A549 (cell line): ENCODE results near the gene ZNF479. TPM values are rescaled to one million over a fixed set of nuclear protein-coding genes. Genes with fewer than 3 reads are reported as not detected.

Source experiments
- ATAC-seq, 2 experiments: fragments of 200-7000 bp in 1 of 2; fragments of >200 bp in 1 of 2; cut with Nextera tagmentation in 1 of 2; cut with Tn5 transposase in 1 of 2; 3 replicates each; pipeline versions ENCODE4 v1.8.0 to v1.9.1; 2018 to 2020; ENCODE audit warnings: mild to moderate bottlenecking in 1 of 2, moderate library complexity in 1 of 2
- CTCF ChIA-PET: fragments of 300-600 bp; sonication (Branson Sonifier 250); formaldehyde crosslinking; extraction: SDS; loops from one replicate; lab custom pipeline; 2021; ENCODE audit warnings: antibody characterized with exemption, inconsistent platforms; lab: Yijun Ruan, JAX
- POLR2A ChIA-PET: fragments of 350-600 bp; formaldehyde crosslinking; extraction: SDS; loops from one replicate; lab custom pipeline; 2021; ENCODE audit warnings: antibody characterized with exemption, inconsistent platforms; lab: Yijun Ruan, JAX
- DNase-seq, 2 experiments: peaks; one replicate each; pipeline versions ENCODE4 v3.0.0 to v3.0.0-alpha.2; 2011 to 2016; ENCODE audit warnings: low read depth in 1 of 2, low spot score in 1 of 2
- FAIRE-seq: peaks from 2 replicates; lab custom pipeline; 2011; peaks lifted over from hg19 to GRCh38; lab: Jason Lieb, UNC
- H3K27ac ChIP-seq, 2 experiments: fragments of >200 bp; sonication (Bioruptor Twin); formaldehyde crosslinking; 3 replicates each; pipeline ENCODE4 v1.5.1; 2016 to 2017
- H3K4me1 ChIP-seq: fragments of >200 bp; sonication (Bioruptor Twin); formaldehyde crosslinking; 3 replicates; pipeline ENCODE4 v1.6.1; 2016
- H3K4me2 ChIP-seq: fragments of >200 bp; sonication (Bioruptor Twin); formaldehyde crosslinking; 3 replicates; pipeline ENCODE4 v1.6.1; 2016
- H3K4me3 ChIP-seq: fragments of >200 bp; sonication (Bioruptor Twin); formaldehyde crosslinking; 3 replicates; pipeline ENCODE4 v1.5.1; 2016
- H3K9me3 ChIP-seq: fragments of >200 bp; sonication (Bioruptor Twin); formaldehyde crosslinking; 3 replicates; pipeline ENCODE4 v1.6.1; 2016
- BHLHE40 ChIP-seq: IDR thresholded peaks from 2 replicates; pipeline ENCODE4 v1.6.1; 2012; ENCODE audit warnings: low read depth, low read length, inconsistent platforms
- CBX2 ChIP-seq: fragments of 200-600 bp; sonication (generic); IDR thresholded peaks from 2 replicates; pipeline ENCODE4 v1.6.1; 2016; ENCODE audit warnings: low read depth, mild to moderate bottlenecking, borderline replicate concordance
- CBX8 ChIP-seq: fragments of 200-600 bp; sonication (generic); IDR thresholded peaks from 2 replicates; pipeline ENCODE4 v1.6.1; 2016
- CTCF ChIP-seq: fragments of >200 bp; sonication (Bioruptor Twin); formaldehyde crosslinking; IDR thresholded peaks from 3 replicates; pipeline ENCODE4 v1.5.1; 2016
- EHMT2 ChIP-seq: fragments of 200-600 bp; sonication (generic); IDR thresholded peaks from 2 replicates; pipeline ENCODE4 v1.6.1; 2016; ENCODE audit warnings: antibody characterized with exemption, low read depth, mild to moderate bottlenecking, moderate library complexity
- EP300 ChIP-seq, 2 experiments: fragments of >200 bp; sonication (Bioruptor Twin); formaldehyde crosslinking; IDR thresholded peaks; 2 replicates in 1 of 2; 3 replicates in 1 of 2; pipeline ENCODE4 v1.6.1; 2016 to 2017
- ESRRA ChIP-seq: fragments of 150-350 bp; IDR thresholded peaks from 2 replicates; pipeline ENCODE4 v1.6.1; 2014; ENCODE audit warnings: mild to moderate bottlenecking, low read length, borderline replicate concordance
- FOSL2 ChIP-seq, 2 experiments: fragments of 450-650 bp in 1 of 2; fragments of >200 bp in 1 of 2; sonication (Bioruptor Twin) in 1 of 2; formaldehyde crosslinking; IDR thresholded peaks; 2 replicates each; pipeline versions ENCODE4 v1.5.0 to v1.6.1; 2016 to 2020; ENCODE audit warnings: mild to moderate bottlenecking in 1 of 2, moderate library complexity in 1 of 2
- HEYL ChIP-seq: fragments of 250-450 bp; sonication (Bioruptor Pico); IDR thresholded peaks from 2 replicates; pipeline ENCODE4 v1.8.0; 2021; ENCODE audit warnings: mild to moderate bottlenecking, moderate library complexity
- HOXB5 ChIP-seq: fragments of 250-450 bp; sonication (Bioruptor Pico); IDR thresholded peaks from 2 replicates; pipeline ENCODE4 v1.5.0; 2020; ENCODE audit warnings: mild to moderate bottlenecking, moderate library complexity
- KDM1A ChIP-seq: fragments of 200-600 bp; sonication (generic); IDR thresholded peaks from 2 replicates; pipeline ENCODE4 v1.6.1; 2016; ENCODE audit warnings: low read depth, mild to moderate bottlenecking
- KDM5A ChIP-seq: fragments of 200-600 bp; sonication (generic); IDR thresholded peaks from 2 replicates; pipeline ENCODE4 v1.6.1; 2016; ENCODE audit warnings: antibody characterized with exemption, mild to moderate bottlenecking
- MAFK ChIP-seq: fragments of 450-650 bp; IDR thresholded peaks from 2 replicates; pipeline ENCODE4 v1.6.1; 2014; ENCODE audit not compliant: partially characterized antibody
- MAZ ChIP-seq: fragments of 150-350 bp; IDR thresholded peaks from 2 replicates; pipeline ENCODE4 v1.6.1; 2014; ENCODE audit warnings: antibody characterized with exemption, low read depth, low read length, borderline replicate concordance
- MYC ChIP-seq: IDR thresholded peaks from 2 replicates; pipeline ENCODE4 v1.6.1; 2012; ENCODE audit warnings: mild to moderate bottlenecking, inconsistent platforms, low read length, improper control_type of control experiment, borderline replicate concordance
- NR3C1 ChIP-seq: fragments of >200 bp; sonication (Bioruptor Twin); formaldehyde crosslinking; IDR thresholded peaks from 3 replicates; pipeline ENCODE4 v1.6.1; 2017
- POLR2A ChIP-seq: IDR thresholded peaks from 2 replicates; pipeline ENCODE4 v1.6.1; 2012; ENCODE audit warnings: mild to moderate bottlenecking, low read length
- POLR2AphosphoS2 ChIP-seq: conservative IDR thresholded peaks from 2 replicates; pipeline ENCODE4 v1.6.1; 2012; ENCODE audit warnings: low read length, improper control_type of control experiment, inconsistent platforms
- RAD21 ChIP-seq, 2 experiments: fragments of >200 bp in 1 of 2; sonication (Bioruptor Twin) in 1 of 2; formaldehyde crosslinking in 1 of 2; IDR thresholded peaks in 1 of 2; conservative IDR thresholded peaks in 1 of 2; 2 replicates in 1 of 2; 3 replicates in 1 of 2; pipeline ENCODE4 v1.6.1; 2012 to 2018; ENCODE audit warnings: inconsistent platforms in 1 of 2
- RCOR1 ChIP-seq: fragments of 150-350 bp; IDR thresholded peaks from 2 replicates; pipeline ENCODE4 v1.6.1; 2014; ENCODE audit warnings: antibody characterized with exemption, low read length, low read depth
- SMC3 ChIP-seq: fragments of >200 bp; sonication (Bioruptor Twin); formaldehyde crosslinking; IDR thresholded peaks from 3 replicates; pipeline ENCODE4 v1.6.1; 2018; ENCODE audit warnings: inconsistent platforms
- ZFP36 ChIP-seq: fragments of 450-650 bp; IDR thresholded peaks from 2 replicates; pipeline ENCODE4 v1.6.1; 2014; ENCODE audit warnings: borderline replicate concordance; ENCODE audit not compliant: partially characterized antibody
- ZNF302 ChIP-seq: fragments of 250-450 bp; sonication (Bioruptor Pico); IDR thresholded peaks from 2 replicates; pipeline ENCODE4 v1.9.0; 2021; ENCODE audit warnings: inconsistent platforms, mild to moderate bottlenecking, moderate library complexity
- WGBS: methylation state at CpG from one replicate; pipeline ENCODE4 v1.1.6; 2017; ENCODE audit errors: missing lambda C conversion rate; 5-methylcytosine and 5-hydroxymethylcytosine counted together
- polyA plus RNA-seq, 4 experiments: library from polyadenylated mRNA; depleted of rRNA in 3 of 4; stranded (reverse); fragments of >200 nt; fragmentation: RNase III in 1 of 4; extraction: RNeasy Plus Mini Kit Qiagen cat#74134 plus additional on column Dnase treatment in 1 of 4; gene quantifications; 2 replicates in 3 of 4; 3 replicates in 1 of 4; pipeline ENCODE4 v1.2.3, GENCODE V29; 2011 to 2017
- TF ChIP-seq, protein P1 (sequence below): IDR thresholded peaks from 2 replicates; pipeline ENCODE4 v1.6.1; 2012
- TF ChIP-seq, protein P2 (sequence below): fragments of 150-350 bp; IDR thresholded peaks from 2 replicates; pipeline ENCODE4 v1.6.1; 2014; ENCODE audit warnings: low read depth, mild to moderate bottlenecking, low read length
- TF ChIP-seq, protein P3 (sequence below): fragments of 200-600 bp; sonication (generic); IDR thresholded peaks from 2 replicates; pipeline ENCODE4 v1.6.1; 2016; ENCODE audit warnings: antibody characterized with exemption, mild to moderate bottlenecking, moderate library complexity

ZNF479 gene
- polyA plus RNA-seq, 2 of the 4 experiments (the other 2 are of a cell fraction): not detected

- Histone ChIP-seq H3K4me1 (no peaks in the 10 kb centered on the region), H3K4me3 (no peak overlapping the region), H3K9me3 (peaks cover 11% of the 10 kb centered on the region; the same call in 2 of the 3 replicates), H3K27ac (no peak overlapping the region), H3K4me2 (no peak overlapping the region)
- no peak for FAIRE-seq
- no peak for TF ChIP-seq ESRRA
- no peak for TF ChIP-seq HOXB5 (CRISPR knock-in tag)
- no peak for TF ChIP-seq KDM1A
- TF ChIP-seq ZFP36: no peak
- TF ChIP-seq MAFK: no peak
- TF ChIP-seq RCOR1: no peak
- TF ChIP-seq CBX8: no peak
- TF ChIP-seq HEYL: no peak
- no peak for TF ChIP-seq ZNF302 (CRISPR knock-in tag)
- ATAC-seq: no peak
- WGBS: 42% methylated on average over 20 of the region's 30 CpGs
- CTCF ChIA-PET: no interaction called here
- POLR2A ChIA-PET: no interaction called here
- DNase-seq: no peak
Observed at GRCh38 chr7:57179776-57180415, 47.7 kb upstream of the ZNF479 start.

DNA sequence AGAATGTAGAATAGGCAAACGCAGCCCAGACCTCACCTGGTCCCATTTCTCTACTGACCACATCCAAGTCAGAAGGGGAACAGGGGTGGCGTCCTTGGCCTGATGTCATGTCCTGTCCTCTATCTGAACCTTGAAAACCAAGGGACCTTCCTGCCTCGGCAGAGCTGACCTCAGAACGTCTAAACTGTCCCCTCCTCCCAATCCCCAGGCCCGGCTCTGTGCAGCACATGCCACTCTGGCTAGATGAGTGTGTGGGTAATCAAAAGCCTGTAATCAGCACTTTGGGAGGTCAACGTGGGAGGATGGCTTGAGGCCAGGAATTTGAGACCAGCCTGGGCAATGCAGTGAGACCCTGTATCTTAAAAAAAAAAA, 46.5 kb upstream of the ZNF479 start:
- FAIRE-seq: no peak
- Histone ChIP-seq H3K4me2 (no peak overlapping the region), H3K4me1 (no peaks in the 10 kb centered on the region), H3K9me3 (peaks cover 7% of the 10 kb centered on the region; the same call in 2 of the 3 replicates)
- WGBS: 2% methylated on average over 4 of the region's 6 CpGs
- DNase-seq: no peak
- POLR2A ChIA-PET: no interaction called here
- no peak for ATAC-seq
- TF ChIP-seq SMC3 (no peak), RAD21 (conservative IDR thresholded peaks at IDR 0.05 in 1 of 2, IDR thresholded peaks at IDR 0.05 in 1 of 2) (no peak), POLR2A (no peak), KDM5A (no peak)
- TF ChIP-seq, all 56 proteins: peak for 0
- CTCF ChIA-PET: no interaction called here
- H3K27ac ChIP-seq: no peak overlapping the region
- H3K4me3 ChIP-seq: no peak overlapping the region

DNA sequence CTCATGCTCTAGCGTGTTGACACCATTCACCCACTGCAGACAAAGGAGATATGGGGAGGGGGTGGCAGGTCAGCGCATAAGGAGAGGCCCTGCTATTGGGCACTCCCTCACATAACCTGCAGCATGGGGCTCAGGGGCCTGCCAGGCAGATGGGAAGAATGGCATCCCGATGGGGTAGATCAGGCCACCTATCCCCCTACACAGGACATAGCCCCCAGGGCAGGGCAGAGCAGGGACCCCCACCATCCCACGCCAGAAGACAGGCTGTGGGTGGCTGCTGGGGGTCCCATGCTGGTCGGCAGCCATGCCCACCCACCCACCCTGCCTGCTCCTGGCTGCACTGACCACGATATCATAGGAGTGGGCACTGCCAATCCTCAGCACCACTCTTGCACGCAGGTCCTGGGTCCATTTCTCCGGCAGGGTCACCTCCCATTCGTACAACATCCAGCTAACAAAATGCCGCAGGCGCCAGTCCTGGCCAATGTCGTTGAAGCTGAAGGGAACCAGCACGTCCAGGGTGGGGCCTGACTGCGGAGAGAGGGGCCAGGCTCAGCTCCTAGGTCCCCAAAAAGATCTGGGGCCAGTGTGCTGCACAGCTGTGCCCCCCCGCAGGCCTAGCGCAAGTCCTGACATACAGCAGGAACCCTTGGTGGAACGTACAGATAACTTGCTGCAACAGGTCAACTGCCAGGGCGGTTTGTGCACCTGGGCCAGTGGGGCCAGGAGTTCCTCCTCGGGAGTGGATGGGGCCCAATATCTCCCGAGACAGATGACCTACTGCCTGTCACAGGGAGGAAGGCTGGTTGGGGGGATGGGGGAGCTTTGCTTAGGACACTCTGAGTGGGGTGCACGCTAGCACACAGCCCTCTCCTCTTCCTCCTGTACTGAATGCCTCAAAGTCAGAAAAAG, 45.9 kb upstream of the ZNF479 start:
- no peak overlapping the region for H3K4me2 ChIP-seq
- ChIA-PET CTCF (no interaction called here), POLR2A (no interaction called here)
- no peaks in the 10 kb centered on the region for H3K4me1 ChIP-seq
- DNase-seq (no peak), ATAC-seq (no peak), FAIRE-seq (no peak)
- no peak overlapping the region for H3K27ac ChIP-seq
- H3K4me3 ChIP-seq: no peak overlapping the region
- H3K9me3 ChIP-seq: peaks cover 4% of the 10 kb centered on the region; the same call in 1 of the 3 replicates
- WGBS: 29% methylated on average over 10 of the region's 21 CpGs
- TF ChIP-seq MAZ (no peak), KDM1A (no peak), CTCF (no peak), EHMT2 (no peak), EP300 (IDR thresholded peaks at IDR 0.05) (no peak), BHLHE40 (no peak), CBX2 (no peak), NR3C1 (no peak), MYC (no peak), MAFK (no peak), ZFP36 (no peak), FOSL2 (IDR thresholded peaks at IDR 0.05) (no peak), FOSL2 (CRISPR knock-in tag; IDR thresholded peaks at IDR 0.05) (no peak), POLR2AphosphoS2 (no peak)
- TF ChIP-seq, protein P1, sequence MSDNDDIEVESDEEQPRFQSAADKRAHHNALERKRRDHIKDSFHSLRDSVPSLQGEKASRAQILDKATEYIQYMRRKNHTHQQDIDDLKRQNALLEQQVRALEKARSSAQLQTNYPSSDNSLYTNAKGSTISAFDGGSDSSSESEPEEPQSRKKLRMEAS: no peak
- TF ChIP-seq, protein P2, sequence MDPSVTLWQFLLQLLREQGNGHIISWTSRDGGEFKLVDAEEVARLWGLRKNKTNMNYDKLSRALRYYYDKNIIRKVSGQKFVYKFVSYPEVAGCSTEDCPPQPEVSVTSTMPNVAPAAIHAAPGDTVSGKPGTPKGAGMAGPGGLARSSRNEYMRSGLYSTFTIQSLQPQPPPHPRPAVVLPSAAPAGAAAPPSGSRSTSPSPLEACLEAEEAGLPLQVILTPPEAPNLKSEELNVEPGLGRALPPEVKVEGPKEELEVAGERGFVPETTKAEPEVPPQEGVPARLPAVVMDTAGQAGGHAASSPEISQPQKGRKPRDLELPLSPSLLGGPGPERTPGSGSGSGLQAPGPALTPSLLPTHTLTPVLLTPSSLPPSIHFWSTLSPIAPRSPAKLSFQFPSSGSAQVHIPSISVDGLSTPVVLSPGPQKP: no peak
- TF ChIP-seq, protein P3, sequence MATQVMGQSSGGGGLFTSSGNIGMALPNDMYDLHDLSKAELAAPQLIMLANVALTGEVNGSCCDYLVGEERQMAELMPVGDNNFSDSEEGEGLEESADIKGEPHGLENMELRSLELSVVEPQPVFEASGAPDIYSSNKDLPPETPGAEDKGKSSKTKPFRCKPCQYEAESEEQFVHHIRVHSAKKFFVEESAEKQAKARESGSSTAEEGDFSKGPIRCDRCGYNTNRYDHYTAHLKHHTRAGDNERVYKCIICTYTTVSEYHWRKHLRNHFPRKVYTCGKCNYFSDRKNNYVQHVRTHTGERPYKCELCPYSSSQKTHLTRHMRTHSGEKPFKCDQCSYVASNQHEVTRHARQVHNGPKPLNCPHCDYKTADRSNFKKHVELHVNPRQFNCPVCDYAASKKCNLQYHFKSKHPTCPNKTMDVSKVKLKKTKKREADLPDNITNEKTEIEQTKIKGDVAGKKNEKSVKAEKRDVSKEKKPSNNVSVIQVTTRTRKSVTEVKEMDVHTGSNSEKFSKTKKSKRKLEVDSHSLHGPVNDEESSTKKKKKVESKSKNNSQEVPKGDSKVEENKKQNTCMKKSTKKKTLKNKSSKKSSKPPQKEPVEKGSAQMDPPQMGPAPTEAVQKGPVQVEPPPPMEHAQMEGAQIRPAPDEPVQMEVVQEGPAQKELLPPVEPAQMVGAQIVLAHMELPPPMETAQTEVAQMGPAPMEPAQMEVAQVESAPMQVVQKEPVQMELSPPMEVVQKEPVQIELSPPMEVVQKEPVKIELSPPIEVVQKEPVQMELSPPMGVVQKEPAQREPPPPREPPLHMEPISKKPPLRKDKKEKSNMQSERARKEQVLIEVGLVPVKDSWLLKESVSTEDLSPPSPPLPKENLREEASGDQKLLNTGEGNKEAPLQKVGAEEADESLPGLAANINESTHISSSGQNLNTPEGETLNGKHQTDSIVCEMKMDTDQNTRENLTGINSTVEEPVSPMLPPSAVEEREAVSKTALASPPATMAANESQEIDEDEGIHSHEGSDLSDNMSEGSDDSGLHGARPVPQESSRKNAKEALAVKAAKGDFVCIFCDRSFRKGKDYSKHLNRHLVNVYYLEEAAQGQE: no peak
